GM12801 (cell line): Measurements from ENCODE around the gene MRPL50.

Experiments
- TF ChIP-seq, protein P1 (sequence below): IDR thresholded peaks from one replicate; pipeline ENCODE4 v1.5.1; 2011; ENCODE audit warnings: control low read depth; ENCODE audit not compliant: insufficient read length; ENCODE audit errors: extremely low read depth

MRPL50 gene

DNA sequence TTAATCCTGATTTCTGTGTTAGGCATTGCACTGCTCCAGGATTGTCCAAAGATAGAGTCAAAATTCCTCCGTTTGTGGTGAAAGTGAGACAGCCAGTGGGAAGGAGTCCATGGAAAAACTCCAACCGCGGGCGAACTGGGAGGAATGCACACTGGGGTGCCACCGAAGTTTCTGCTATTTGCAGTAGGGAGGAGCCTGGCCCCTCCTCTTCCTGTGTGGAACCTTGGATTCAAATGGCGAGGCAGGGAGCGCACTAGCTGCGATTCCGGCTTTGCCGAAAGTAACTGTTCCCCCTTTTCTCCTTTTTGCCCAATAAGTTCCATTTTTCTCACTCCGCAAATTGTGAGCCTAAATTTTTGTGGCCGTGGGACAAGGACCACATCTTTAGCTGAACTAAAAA, 22.9 kb downstream of the MRPL50 start:
- TF ChIP-seq, protein P1, sequence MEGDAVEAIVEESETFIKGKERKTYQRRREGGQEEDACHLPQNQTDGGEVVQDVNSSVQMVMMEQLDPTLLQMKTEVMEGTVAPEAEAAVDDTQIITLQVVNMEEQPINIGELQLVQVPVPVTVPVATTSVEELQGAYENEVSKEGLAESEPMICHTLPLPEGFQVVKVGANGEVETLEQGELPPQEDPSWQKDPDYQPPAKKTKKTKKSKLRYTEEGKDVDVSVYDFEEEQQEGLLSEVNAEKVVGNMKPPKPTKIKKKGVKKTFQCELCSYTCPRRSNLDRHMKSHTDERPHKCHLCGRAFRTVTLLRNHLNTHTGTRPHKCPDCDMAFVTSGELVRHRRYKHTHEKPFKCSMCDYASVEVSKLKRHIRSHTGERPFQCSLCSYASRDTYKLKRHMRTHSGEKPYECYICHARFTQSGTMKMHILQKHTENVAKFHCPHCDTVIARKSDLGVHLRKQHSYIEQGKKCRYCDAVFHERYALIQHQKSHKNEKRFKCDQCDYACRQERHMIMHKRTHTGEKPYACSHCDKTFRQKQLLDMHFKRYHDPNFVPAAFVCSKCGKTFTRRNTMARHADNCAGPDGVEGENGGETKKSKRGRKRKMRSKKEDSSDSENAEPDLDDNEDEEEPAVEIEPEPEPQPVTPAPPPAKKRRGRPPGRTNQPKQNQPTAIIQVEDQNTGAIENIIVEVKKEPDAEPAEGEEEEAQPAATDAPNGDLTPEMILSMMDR, result no peak

DNA sequence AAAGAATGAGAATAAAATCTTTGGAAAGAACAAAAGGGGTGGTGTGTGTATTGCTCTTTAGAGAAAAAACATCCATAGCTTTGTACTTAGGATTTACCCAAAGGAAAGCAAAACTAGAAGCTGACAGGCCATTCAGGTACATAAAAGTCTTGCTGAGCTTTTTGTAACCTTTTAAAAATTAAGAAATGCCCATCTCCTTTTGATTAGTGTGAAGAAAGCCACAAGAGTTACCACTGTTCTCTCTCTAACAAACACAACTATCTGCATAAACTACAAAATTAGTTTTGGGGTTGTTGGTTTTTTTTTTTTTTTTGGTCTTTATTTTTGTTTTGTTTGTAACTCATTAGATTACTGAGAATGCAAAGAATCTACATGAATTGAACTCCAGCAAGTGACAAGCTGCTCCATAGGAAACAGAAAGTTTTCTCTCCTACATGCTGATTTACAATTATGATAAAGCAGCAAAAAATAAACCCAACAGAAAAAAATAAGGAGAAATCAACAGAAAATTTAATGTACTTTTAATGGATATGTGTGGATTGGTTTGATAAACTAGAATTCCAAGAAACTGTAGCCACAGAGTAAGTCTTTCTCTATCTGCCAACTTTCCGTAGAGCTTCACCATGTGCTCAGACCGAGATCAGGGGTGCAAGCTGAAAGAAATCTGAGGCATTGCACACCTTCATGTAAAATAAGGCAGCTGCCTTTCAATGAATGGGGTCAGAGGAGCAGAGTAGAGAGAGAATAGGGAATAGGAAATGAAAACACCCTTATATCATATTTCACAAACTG, 25.9 kb downstream of the MRPL50 start:
- TF ChIP-seq, protein P1, result no peak

DNA sequence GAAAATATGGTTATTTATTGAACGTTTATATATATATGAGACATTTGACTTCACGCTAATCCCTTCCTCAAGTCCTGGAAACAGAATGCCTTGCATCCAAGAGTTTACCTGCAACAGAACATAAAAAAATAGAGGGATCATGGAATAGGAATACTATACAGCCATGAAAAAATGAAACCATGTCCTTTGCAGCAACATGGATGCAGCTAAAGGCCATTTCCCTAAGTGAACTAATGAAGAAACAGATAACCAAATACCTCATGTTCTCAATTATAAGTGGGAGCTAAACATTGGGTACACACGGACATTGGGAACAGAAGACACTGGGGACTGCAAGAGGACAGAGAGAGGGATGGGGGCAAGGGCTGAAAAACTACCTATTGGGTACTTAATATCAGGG, 26.6 kb downstream of the MRPL50 start:
- TF ChIP-seq, protein P1, result no peak

DNA sequence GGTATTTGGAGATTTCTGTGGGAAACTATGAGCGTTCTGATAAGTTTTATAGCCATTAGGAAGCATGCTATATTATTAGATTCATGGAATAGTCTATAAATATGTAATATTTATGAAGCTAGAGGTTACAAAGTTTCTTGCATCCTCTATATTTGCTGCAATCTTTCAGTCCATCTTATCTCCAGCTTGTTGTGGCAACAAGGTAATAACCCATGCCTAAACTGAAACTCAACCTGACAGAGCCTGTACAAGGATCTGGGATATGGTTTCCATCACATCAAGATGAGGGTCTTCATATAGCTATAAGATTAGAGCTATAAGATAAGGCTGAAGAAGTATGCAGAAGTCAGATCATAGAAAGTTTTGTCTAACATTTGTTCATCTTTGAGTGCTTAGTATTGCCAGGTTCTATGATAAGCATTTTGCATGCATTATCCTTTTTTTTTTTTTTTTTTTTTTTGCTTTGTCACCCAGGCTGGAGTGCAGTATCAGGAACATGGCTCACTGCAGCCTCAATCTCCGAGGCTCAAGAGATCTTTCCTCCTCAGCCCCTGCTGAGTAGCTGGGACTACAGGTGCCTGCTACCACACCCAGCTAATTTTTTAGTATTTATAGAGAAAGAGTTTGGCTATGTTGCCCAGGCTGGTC, 28.4 kb downstream of the MRPL50 start:
- TF ChIP-seq, protein P1, result no peak

DNA sequence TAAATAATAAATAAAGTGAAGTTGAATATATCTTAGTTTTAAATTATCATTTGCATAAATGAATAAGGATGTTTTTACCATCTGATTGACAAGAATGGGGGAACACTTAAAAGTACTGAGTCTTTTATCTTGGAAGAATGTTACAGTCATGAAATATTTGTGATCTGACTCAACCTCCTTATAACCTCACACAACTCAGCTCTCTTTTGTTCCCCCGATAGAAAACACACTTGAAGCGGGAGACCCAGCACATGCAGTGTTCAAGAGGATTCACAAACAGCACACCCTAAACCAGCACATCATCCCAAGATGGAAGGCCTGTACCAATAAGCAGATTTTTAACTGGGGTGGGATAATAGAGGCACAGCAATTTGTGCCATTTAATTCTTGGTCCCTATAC, 29.1 kb downstream of the MRPL50 start:
- TF ChIP-seq, protein P1, result no peak

DNA sequence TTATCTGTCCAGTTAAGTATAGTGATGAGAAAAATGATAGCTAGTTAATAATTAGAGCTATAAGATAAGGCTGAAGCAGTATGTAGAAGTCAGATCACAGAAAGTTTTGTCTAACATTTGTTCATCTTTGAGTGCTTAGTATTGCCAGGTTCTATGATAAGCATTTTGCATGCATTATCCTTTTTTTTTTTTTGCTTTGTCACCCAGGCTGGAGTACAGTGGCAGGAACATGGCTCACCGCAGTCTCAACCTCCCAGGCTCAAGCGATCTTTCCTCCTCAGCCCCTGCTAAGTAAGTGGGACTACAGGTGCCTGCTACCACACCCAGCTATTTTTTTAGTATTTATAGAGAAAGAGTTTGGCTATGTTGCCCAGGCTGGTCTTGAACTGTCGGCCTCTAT, 31.1 kb downstream of the MRPL50 start:
- TF ChIP-seq, protein P1, result no peak

DNA sequence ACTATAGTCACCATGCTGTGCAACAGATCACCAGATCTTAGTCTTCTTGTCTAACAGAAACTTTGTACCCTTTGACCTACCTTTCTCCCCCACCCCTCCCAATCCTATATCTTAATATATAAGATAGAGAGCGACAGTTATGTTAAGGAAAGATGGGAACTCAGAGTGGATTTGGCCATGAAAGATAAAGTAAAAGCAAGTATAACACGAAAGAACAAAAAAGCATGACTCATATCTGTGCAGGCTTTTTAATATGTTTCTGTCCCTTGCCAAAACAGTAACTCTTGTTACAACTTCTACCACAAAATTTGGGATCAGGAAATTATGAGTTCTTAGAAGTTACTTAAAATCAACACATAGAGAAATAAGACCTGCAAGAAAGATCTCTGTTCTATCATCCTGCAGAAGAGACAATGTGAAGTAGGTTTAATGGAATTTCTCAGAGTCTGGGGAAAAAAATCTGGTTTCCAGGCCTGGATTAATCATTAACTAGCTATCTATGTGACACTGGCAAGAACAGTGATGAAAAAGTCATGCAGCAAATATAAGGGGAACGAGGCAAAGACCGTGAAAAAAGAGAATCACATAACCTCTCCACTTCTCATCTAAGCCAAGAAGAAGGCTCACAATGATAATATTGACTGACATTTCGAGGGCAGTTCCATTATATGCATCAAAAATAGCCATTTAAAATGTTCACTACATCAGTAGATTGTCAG, 32.2 kb downstream of the MRPL50 start:
- TF ChIP-seq, protein P1, result no peak
